ENCODE data around the gene SLC2A6.

DNA sequence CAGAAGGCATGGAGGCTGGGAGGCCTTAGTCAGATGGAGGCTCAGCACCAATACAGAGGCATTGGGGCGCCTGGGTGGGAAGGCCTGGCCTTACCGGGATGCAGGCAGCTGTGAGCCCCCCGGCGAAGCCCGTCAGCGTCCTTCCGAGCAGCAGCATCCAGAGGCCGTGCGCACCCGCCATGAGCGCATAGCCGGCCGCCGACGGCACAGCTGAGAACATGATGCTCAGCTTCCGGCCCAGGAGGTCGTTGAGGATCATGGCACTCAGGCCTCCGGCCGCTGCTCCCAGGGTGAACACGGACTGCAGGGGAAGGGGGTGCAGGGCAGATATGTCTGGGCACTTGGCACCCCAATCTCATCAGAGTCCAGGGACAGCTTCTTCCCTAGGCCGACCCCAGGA is 2.0 kb downstream of the SLC2A6 start:
- TF ChIP-seq POLR2AphosphoS5 (IDR thresholded peaks at IDR 0.05; ENCODE audit: low read depth), result no peak
- TF ChIP-seq CTCF (IDR thresholded peaks at IDR 0.05; ENCODE audit: insufficient read depth, low read length), result no peak
- no peak for TF ChIP-seq SPI1 (IDR thresholded peaks at IDR 0.05; ENCODE audit: borderline replicate concordance, low read depth)
- TF ChIP-seq, protein P1, sequence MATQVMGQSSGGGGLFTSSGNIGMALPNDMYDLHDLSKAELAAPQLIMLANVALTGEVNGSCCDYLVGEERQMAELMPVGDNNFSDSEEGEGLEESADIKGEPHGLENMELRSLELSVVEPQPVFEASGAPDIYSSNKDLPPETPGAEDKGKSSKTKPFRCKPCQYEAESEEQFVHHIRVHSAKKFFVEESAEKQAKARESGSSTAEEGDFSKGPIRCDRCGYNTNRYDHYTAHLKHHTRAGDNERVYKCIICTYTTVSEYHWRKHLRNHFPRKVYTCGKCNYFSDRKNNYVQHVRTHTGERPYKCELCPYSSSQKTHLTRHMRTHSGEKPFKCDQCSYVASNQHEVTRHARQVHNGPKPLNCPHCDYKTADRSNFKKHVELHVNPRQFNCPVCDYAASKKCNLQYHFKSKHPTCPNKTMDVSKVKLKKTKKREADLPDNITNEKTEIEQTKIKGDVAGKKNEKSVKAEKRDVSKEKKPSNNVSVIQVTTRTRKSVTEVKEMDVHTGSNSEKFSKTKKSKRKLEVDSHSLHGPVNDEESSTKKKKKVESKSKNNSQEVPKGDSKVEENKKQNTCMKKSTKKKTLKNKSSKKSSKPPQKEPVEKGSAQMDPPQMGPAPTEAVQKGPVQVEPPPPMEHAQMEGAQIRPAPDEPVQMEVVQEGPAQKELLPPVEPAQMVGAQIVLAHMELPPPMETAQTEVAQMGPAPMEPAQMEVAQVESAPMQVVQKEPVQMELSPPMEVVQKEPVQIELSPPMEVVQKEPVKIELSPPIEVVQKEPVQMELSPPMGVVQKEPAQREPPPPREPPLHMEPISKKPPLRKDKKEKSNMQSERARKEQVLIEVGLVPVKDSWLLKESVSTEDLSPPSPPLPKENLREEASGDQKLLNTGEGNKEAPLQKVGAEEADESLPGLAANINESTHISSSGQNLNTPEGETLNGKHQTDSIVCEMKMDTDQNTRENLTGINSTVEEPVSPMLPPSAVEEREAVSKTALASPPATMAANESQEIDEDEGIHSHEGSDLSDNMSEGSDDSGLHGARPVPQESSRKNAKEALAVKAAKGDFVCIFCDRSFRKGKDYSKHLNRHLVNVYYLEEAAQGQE (IDR thresholded peaks at IDR 0.05; ENCODE audit: insufficient replicate concordance, low read depth), result no peak
- no peak for TF ChIP-seq GABPA (IDR thresholded peaks at IDR 0.05; ENCODE audit: low read depth)

Data from HL-60 (cell line).